ENCODE measurements around the gene ETHE1.
A peak's percentile ranks its signal among the peaks of the same experiment; 100 is the strongest.
"Not testable (repeated sequence)": the region's sequence is repeated elsewhere in the genome, so short reads cannot be mapped to it uniquely, and the experiment has no call there.

ETHE1 gene

DNA sequence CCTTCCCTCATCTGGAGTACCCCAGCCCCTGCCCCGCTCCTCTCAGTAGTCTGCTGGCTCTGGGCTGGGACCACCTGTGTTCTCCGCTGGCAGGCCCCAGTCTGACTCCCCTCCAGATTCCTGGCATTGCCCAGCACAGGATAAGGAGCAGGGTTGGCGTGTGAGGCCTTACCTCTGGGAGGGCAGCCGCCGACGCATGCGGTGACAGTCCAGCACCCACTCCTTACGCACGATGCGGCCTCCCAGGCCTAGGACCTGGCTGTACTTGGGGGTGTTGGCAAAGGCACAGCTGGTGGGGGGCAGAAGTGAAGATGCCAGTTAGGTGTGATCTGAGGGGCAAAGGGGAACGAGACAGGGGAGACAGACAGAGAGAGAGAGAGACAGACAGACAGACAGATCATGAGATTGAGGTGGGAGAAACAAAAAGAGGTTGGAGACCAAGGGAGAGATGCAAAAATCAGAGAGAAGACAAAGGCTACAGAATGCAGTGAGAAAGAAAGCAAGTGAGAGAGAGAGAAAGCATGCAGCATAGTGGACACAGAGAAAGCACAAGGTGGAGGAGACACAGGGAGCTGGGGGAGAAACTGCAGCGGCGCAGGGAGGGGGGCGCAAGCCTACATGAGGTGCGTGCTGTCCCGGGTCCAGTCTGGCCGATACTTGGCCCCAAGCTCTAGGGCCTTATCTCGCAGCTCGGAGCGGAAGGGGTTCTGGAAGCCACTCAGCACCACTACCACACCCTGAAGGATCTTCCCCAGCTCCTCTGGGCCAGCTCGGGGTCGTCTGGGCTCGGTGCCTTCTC is 24.6 kb upstream of the ETHE1 start:
- DNase-seq, result no peak

DNA sequence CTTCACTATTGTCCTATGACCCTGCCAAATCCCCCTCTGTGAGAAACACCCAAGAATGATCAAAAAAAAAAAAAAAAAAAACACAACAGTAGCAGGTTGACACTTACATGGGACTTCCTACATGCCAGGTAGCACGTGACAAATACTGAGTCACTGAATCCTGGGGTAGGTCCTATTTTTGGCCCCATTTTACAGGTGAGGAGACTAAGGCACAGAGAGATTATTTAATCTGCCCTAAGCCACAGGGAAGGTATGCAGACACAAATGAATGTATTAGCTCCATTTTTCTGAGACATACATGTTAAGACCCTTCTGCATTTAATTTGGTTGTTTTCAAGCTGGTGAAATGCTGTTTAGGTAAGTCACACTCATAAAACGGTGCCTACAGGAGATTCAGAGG is 21.7 kb upstream of the ETHE1 start:
- no peak for DNase-seq

DNA sequence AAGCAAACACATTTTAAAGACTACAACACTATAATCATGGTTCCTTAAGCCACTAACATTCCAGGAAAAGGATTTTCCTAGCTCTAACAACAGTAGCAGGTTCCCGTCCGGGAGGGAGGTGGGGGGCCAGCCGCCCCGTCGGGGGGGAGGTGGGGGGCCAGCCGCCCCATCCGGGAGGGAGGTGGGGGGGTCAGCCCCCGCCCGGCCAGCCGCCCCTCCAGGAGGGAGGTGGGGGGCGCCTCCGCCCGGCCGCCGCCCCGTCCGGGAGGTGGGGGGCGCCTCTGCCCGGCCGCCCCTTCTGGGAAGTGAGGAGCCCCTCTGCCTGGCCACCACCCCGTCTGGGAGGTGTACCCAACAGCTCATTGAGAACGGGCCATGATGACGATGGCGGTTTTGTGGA is 20.9 kb upstream of the ETHE1 start:
- DNase-seq, result not testable (repeated sequence)

DNA sequence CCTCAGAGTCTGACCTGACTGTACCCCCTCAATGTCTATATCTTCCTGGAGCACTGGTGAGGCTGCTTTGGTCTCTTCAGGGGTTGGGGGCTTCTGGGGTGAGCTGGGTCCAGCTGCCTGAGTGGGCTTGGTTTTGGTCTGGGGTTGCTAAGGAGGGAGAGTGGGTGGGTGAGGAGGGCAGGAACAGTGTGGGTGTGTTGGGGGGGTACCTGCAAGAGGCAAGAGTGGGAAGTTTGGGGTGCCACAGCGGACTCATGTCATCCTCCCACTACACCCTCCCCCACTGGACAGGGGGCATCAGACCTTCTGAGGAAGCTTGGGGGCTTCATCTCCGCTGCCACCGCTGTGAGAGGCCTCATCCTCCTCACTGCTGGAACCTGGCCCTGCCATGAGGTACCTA is 19.6 kb upstream of the ETHE1 start:
- no peak for DNase-seq

DNA sequence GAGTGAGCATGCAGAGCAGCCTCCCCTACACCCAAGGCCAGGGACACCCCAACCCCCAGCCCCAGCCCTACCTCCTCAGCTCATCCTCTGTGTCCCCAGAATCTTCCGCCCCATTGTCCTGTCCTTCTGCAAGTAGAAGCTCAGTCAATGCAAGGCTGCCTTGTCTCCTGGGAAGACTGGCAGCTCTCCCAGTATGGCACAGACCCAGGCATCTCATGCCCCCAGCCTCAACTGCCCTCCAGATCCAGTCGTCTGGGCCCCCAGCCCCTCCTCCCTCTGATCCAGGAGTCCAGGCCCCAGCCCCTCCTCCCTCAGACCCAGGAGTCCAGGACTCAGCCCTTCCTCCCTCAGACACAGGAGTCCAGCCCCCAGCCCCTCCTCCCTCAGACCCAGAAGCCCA is 19.0 kb upstream of the ETHE1 start:
- no peak for DNase-seq

DNA sequence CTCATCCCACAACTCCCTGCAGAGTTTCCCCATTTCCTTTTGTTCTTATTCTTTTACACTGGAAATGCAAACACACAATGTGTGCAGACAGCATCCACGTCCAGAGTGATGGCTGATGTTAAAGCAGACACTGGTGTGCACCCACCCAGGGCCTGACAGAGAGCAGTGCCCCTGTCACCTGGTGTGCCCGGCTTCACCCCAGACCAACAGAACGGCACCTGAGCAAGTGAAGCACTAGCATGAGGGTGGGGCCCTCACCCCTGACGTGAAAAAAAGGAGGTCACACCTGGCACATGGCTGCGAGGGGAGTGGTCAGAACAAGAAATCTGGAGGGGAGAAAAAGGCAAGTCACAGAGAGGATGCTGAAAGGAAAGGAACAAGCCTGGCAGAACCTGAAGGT is 18.3 kb upstream of the ETHE1 start:
- no peak for DNase-seq

DNA sequence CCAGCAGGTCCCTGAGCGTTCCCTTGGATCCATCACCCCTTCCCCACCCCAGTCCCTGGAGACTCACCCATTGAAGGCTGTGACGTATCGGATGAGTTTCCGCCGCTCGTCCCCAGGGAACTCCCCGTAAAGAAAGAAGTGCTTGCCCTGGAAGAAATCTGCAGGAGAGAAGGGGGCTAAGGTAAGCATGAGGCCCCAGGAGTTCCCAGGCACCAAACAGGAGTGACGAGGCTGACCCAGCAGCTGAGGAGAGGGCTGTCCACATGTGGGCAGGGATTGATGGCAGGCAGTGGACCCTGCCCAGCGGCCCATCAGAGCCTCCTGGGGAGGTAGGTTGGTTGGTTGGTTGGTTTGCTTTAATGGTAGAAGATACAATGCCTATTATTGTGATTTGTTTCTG is 17.1 kb upstream of the ETHE1 start:
- no peak for DNase-seq

DNA sequence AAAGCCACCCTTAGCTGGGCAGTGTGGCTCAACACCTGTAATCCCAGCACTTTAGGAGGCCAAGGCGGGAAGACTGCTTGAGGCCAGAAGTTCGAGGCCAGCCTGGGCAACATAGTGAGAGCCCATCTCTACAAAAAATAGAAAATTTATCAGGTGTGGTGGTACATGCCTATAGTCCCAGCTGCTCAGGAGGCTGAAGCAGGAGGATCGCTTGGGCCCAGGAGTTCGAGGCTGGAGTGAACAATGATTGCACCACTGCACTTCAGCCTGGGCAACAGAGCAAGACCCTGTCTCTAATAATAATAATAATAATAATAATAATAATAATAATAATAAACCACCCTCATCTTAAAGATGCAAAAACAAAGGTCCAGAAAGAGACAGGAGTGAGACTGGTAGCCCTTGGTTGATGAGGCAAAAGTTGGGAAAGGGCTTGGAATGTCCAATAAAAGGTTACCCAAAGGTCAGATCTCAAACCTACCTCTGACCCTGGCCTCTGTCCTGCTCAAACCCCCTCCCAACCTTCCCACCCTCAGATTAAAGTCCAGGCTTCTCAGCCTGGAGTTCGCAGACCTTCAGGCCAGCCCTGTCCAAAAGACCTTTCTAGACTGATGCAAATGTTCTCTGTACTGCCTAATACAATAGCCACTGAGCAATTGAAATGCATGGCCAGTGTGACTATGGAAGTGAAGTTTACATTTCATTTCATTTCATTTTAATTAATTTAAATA is 15.1 kb upstream of the ETHE1 start:
- no peak for DNase-seq

DNA sequence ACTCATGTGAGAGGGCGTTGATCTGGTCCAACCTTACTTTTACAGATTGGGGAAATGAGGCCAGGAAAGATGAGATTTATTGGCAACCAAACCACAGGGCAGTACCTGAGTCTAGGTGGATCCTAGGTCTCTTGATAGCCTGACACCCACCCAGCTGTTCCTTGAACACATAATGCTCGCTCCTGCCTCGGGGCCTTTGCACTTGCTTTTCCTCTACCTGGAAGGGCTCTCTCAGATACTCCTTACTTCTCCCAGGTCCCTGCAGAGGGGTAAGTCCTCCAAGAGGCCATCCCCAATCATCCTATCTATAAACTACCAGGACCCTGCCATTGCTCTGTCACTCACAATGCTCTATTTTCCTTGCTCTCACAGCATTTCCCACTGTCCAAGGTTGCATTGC is 13.4 kb upstream of the ETHE1 start:
- no peak for DNase-seq

DNA sequence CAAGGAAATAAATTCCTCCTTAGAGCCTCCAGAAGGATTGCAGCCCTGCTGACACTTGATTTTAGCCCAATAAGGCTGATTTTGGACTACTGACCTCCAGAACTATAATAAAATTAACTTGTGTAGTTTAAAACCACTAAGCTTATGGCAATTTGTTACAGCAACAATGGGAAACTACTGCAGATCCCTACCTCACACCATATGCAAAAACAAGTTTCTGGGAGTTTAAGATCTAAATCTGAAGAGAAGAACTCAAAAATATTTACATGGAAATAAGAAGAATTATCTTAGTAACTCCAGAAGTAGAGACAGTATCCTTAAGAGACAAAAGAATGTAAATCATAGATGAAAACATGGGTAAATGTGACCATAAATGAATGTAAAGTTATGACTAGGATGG is 11.9 kb upstream of the ETHE1 start:
- DNase-seq, result no peak

DNA sequence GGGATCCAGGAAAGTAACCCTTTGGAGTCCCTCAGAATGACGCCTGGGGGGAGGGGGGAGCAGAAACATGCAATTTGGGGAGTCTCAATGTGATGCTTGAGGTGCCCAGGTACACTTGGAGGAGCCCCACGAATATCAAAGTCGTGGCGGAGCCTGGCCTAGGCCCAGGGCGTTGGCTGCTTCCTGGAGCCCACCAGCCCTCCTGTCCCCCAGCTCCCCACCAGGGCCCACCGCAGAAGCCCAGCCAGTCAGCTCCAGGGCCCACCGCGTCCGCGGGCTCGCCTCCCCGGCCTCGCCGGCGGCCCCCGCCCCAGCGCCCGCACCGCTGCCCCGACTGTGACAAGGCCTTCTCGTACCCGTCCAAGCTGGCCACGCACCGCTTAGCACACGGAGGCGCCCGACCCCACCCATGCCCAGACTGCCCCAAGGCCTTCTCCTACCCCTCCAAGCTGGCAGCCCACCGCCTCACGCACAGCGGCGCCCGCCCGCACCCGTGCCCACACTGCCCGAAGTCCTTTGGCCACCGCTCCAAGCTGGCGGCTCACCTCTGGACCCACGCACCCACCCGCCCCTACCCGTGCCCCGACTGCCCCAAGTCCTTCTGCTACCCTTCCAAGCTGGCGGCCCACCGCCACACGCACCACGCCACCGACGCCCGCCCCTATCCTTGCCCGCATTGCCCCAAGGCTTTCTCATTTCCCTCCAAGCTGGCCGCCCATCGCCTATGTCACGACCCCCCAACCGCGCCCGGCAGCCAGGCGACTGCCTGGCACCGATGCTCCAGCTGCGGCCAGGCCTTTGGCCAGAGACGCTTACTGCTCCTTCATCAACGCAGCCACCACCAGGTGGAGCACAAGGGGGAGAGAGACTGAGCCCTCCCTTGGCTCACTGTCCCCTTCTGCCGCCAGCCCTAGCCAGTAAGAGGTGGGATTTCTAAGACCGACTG is 8.1 kb upstream of the ETHE1 start:
- DNase-seq, result peak; percentile 54

DNA sequence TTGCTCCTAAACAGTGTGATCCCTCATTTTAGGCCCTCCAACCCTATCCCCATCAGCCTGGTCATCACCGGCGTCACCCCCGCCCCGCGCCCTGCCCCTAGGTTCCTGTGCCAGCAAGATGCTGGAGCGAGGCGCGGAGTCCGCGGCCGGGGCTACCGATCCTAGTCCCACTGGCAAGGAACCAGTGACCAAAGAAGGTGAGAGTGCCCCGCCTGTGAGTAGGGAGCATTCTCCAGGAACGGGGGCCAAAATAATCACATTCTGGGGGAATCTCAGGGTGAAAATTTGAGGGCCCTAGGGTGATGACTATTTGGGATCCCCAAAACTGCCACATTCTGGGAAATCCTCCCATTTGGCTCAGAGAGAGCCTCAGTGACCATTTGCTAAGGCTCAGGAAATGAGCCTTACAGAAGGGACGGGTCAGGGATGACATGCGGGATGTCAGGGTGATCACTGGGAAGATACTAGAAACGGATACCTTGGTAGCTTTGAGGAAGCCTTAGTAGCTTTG is 7.4 kb upstream of the ETHE1 start:
- no peak for DNase-seq

DNA sequence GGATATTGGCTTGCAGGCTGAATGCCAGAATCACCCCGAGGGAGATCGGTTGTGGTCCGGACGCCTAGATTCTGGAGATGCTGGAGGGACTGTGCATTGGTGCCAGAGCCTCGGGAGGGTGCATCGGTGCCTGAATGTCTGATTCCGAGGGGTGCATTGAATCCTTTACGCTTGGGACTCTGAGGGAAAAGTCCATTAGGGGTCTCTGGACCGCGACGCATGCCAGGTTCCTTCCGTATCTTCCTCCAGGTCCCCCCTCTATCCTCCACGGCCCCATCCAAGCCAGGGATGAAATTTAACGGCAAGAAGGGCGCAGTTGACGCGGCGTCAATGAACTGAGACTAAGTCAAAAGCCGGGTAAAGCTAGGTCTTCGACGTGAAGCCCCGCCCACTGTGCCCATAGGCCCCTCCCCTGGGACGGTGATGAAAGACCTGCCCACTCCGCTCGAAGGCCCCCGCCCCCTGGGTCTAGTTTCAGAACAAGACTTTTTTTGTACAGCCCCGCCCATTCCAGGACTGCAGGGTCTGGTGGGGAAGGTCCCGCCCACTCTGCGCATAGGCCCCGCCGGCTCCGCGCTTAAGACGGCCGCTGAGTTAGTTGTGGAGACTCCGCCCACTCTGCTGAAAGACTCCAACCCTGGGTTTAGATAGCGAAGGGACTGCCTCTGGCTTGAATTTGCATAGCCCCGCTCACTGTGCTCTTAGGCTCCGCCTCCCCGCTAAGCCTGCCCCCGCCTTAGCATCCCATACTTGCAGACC is 6.7 kb upstream of the ETHE1 start:
- peak; percentile 99 for DNase-seq

DNA sequence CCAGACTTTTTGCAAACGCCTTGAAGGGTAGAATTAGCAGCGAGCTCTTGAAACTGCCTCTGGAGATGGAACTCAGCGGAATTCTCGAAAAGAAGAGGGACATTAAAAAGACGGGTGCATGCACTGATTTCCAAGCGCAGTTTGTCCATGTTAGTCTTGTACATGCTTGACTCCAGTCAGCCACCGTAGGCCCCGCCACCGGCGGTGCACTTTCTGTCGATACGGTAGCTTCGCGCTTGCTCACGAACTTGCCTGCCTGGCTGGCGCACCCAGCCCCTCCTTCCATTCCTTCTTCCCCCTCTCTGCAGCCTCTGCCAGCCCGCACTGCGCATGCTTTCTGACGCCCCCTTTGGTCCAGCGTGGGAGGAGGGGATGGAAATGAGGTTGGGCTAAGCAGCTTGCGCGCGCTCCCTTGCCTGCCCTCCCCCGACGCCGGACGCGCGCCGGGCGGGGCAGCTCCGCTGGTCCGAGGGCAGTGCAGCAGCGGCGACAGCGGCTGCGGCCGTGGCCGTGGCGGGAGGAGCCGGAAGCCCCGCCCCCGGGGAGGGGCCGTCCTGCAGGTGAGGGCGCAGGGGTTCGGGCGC is 6.1 kb upstream of the ETHE1 start, which contains the start of gene ZNF575:
Gene ZNF575 (plus strand): TSS at position 227 of the 584 bp plus-strand sequence. CDS start 1,235 bp downstream, outside the sequence.
- peak; percentile 93 for DNase-seq

DNA sequence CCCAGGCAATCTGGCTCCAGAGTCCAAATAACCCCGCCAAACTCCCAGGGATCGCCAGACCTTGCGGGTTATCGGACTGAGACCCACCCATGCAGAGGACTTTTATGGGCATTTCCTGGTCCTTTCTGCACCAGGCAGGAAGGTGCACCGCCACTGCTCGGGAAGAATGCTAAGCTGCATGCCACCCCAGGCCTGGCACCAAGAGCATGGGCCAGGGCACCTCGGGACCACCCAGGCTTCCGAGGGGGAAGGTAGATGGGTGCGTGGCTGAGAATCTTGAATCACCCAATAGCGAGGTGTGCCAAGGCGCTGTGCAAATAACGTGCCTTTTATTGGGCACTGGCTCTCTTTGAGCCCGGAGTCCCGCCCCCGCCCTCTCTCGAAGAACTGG is 5.6 kb upstream of the ETHE1 start:
- no peak for DNase-seq

DNA sequence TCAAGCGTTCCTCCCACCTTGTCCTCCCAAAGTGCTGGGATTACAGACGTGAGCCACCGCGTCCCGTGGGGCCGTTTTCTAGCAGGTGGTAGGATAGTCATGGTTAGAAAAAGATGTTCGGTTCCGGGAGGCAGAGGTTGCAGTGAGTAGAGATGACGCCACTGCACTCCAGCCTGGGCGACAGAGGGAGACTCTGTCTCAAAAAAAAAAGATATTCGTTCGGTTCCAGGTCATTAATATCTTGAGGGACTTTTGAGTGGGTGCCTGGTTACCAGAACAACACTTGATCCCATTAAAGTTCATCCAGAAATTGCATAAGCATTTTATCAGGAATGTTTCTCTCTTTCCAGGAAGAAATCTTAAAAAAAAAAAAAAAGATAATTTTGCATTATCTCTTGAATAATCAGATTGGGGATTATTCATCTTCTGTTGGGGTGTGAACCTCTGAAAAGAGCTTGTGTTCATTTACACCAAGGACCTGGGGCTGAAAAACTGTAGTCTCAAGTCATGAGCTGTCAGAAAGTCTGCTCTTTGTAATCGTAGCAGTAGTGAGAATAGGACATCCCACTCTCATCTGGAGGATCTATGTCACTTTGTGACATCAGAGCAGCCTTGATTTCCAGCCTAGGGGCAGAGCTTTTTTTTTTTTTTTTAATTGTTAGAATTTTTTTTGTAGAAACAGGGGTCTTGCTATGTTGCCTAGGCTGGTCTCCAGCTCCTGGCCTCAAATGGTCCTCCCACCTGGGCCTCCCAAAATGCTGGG is 1.0 kb upstream of the ETHE1 start:
- DNase-seq, result no peak

DNA sequence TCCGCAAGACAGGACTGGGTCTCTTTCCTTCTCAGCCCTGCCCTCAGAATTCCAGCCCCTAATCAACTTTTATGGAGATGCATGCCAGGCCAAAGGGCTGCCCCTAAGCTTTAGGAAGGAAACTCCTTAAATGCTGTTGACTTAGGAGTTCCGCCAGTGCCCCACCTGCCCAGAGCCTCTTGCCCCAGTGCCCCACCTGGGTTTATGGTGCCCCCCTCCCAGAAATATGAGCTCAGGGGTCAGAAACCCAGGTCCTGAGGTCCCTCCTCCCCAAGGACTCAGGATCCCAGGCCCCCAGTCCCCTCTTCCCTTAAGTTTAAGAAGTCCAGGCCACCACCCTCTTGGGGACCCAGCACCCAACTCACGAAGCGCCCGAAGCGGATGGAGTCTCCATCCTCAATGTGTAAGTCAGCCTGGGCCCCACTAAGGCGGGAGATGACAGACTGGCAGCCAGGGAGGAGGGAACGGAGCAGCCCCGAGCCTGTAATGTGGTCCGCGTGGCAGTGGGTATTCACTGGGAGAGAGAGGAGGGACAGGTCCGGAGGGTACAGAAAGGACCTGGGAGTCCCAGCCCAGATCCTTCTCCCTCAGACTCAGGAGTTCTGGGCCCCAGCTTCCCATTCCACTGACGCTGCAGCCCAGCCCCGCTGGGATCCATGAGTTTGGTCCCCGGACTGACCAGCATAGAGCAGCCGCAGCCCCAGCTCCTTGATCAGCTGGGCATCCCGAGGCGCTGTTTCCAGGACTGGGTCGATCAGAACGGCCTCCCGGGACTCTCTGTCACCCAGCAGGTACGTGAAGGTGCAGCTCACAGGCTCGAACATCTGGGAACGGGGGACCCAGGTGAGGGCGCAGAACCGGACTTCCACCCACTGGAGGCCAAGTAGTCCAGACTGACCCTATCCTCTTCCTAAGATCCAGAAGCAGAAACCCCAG is 897 bp downstream of the ETHE1 start:
- peak; percentile 59 for DNase-seq

DNA sequence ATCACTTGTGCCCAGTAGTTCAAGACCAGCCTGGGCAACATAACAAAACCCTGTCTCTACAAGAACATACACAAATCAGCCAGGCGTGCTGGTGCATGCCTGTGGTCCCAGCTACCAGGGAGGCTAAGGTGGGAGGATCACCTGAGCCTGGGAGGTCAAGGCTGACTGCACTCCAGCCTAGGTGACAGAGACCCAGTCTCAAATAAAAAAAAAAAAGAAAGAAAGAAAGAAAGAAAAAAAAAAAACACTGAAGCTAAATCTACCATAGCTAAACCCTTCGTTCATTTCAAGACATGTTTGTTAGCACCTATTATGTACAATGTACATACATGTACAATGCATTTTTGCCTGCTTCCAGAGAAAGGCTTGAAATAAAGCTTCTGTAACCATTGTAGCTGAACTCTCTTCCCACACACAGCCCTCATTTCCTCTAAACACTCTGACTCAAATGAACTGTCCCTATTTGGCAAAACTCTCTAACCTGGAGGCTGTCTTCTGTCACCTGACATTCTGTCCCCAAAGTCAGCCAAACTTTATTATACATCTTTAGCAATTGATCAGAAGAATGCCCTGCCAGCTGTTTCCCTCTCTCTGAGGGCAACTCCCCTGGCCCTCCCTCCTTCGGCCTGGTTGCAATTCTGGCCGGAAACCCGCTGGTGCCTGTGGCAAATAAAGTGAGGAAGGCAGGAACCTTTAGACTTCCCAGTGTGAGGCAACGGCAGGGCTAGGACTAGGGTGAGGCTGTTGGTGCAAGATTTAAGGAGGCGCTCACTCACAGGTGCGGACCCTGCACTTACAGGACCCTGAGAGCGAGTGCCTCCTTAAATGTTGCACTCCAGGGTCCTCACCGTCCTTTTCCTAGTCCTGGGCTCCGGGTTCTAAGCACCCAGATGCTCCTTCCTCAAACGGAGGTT is 1.8 kb downstream of the ETHE1 start:
- DNase-seq, result peak; percentile 52

DNA sequence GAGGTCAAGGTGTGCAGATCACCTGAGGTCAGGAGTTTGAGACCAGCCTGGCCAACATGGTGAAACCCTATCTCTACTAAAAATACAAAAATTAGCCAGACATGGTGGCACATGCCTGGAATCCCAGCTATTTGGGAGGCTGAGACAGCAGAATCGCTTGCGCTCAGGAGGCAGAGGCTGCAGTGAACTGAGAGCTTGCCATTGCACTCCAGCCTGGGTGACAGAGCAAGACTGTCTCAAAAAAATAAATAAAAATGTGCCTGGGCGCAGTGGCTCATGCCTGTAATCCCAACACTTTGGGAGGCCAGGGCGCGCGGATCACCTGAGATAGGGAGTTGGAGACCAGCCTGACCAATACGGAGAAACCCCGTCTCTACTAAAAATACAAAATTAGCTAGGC is 3.3 kb downstream of the ETHE1 start:
- DNase-seq, result not testable (repeated sequence)

All from stimulated activated CD8-positive, alpha-beta memory T cell treated with anti-CD3 and anti-CD28 coated beads, Interleukin-4, amount 100 ng/mL, for 48 hours (primary cell).